A673 (cell line): ENCODE data around the gene USP34.

Experiments
- CTCF ChIP-seq: fragments of 300-800, 200-600 bp; sonication (generic); conservative IDR thresholded peaks from 2 replicates; pipeline ENCODE4 v1.5.1; 2017; ENCODE audit warnings: low read depth, mild to moderate bottlenecking, antibody characterized with exemption, low read length, moderate library complexity, mixed read lengths
- EZH2 ChIP-seq: fragments of 200-600 bp; sonication (generic); IDR thresholded peaks from 2 replicates; pipeline ENCODE4 v1.6.1; 2017; ENCODE audit warnings: borderline replicate concordance, low read depth, mild to moderate bottlenecking, mixed read lengths, antibody characterized with exemption, low read length; ENCODE audit not compliant: poor library complexity, severe bottlenecking

GRCh38 chr2:61471905-61472805, 1.3 kb upstream of the USP34 start:
- TF ChIP-seq CTCF (no peak), EZH2 (no peak)
